Endothelial cell of umbilical vein (primary cell): Measurements from ENCODE around the gene LTF. TPM values are rescaled to one million over a fixed set of nuclear protein-coding genes. Genes with fewer than 3 reads are reported as not detected.

Experiments
- BruUV-seq: library from RNA; stranded (reverse); fragments of 400-500 nt; replicated peaks from 2 replicates; lab custom pipeline; 2021; lab: Mats Ljungman, UMichigan
- CTCF ChIA-PET: fragments of 300-600, 350-600 bp; sonication (Branson Sonifier 250); formaldehyde crosslinking; loops from one replicate; lab custom pipeline; 2021; ENCODE audit warnings: antibody characterized with exemption, inconsistent platforms; lab: Charles Lee
- POLR2A ChIA-PET: fragments of 300-600, 350-600 bp; sonication (Branson Sonifier 250); formaldehyde crosslinking; loops from one replicate; lab custom pipeline; 2021; ENCODE audit warnings: antibody characterized with exemption, inconsistent platforms; lab: Charles Lee
- DNase-seq: peaks from one replicate; pipeline ENCODE4 v3.0.0-alpha.2; 2011; ENCODE audit warnings: low read depth, low spot score
- FAIRE-seq: peaks from 2 replicates; lab custom pipeline; 2011; peaks lifted over from hg19 to GRCh38; lab: Jason Lieb, UNC
- H2AFZ ChIP-seq: 2 replicates; pipeline ENCODE4 v1.6.0; 2012; ENCODE audit warnings: low read depth, low read length, control low read depth, inconsistent platforms
- H3K27ac ChIP-seq: 2 replicates; pipeline ENCODE4 v1.5.1; 2011; ENCODE audit warnings: low read depth, mild to moderate bottlenecking, control low read depth, low read length, moderate library complexity; ENCODE audit not compliant: insufficient read depth
- H3K27me3 ChIP-seq, 2 experiments: 2 replicates each; pipeline versions ENCODE4 v1.6.0 to v1.6.1; 2011; ENCODE audit warnings: low read length in 2 of 2, mixed read lengths in 1 of 2; ENCODE audit not compliant: control insufficient read depth in 2 of 2, insufficient read depth in 2 of 2
- H3K36me3 ChIP-seq, 2 experiments: 2 replicates in 1 of 2; 3 replicates in 1 of 2; pipeline ENCODE4 v1.5.1; 2011; ENCODE audit warnings: low read length in 2 of 2, mild to moderate bottlenecking in 1 of 2, moderate library complexity in 1 of 2; ENCODE audit not compliant: control insufficient read depth in 2 of 2, insufficient read depth in 2 of 2; ENCODE audit errors: extremely low read depth in 1 of 2
- H3K4me1 ChIP-seq: 3 replicates; pipeline ENCODE4 v1.5.1; 2011; ENCODE audit warnings: mild to moderate bottlenecking, low read length; ENCODE audit not compliant: control insufficient read depth, insufficient read depth; ENCODE audit errors: extremely low read depth
- H3K4me2 ChIP-seq: 2 replicates; pipeline ENCODE4 v1.6.1; 2011; ENCODE audit warnings: low read length, control low read depth, mixed read lengths; ENCODE audit not compliant: insufficient read depth
- H3K4me3 ChIP-seq, 3 experiments: fragments of 200-600 bp in 1 of 3; sonication (generic), shearing (Covaris generic) in 1 of 3; replicated peaks in 1 of 3; 2 replicates each; pipeline ENCODE4 v1.5.1; 2011 to 2016; ENCODE audit warnings: control low read depth in 3 of 3, low read length in 3 of 3, mild to moderate bottlenecking in 2 of 3, inconsistent platforms in 1 of 3, low read depth in 1 of 3, moderate library complexity in 1 of 3; ENCODE audit not compliant: insufficient read depth in 1 of 3
- H3K79me2 ChIP-seq: 2 replicates; pipeline ENCODE4 v1.6.0; 2012; ENCODE audit warnings: low read length, inconsistent platforms; ENCODE audit not compliant: control insufficient read depth, insufficient read depth
- H3K9ac ChIP-seq: replicated peaks from 2 replicates; pipeline ENCODE3; 2011; ENCODE audit warnings: low read length, control low read depth; ENCODE audit not compliant: insufficient read depth; ENCODE audit errors: extremely low read depth
- H3K9me1 ChIP-seq: replicated peaks from 3 replicates; pipeline ENCODE4 v1.6.0; 2011; ENCODE audit warnings: mild to moderate bottlenecking, low read length; ENCODE audit not compliant: control insufficient read depth, insufficient read depth; ENCODE audit errors: extremely low read depth
- H3K9me3 ChIP-seq: replicated peaks from 2 replicates; pipeline ENCODE4 v1.5.1; 2012; ENCODE audit warnings: low read length, inconsistent platforms; ENCODE audit not compliant: control insufficient read depth, insufficient read depth
- H4K20me1 ChIP-seq: replicated peaks from 2 replicates; pipeline ENCODE3; 2011; ENCODE audit warnings: mild to moderate bottlenecking, low read length; ENCODE audit not compliant: control insufficient read depth, insufficient read depth; ENCODE audit errors: extremely low read depth
- EZH2 ChIP-seq: IDR thresholded peaks from 2 replicates; pipeline ENCODE4 v1.6.1; 2012; ENCODE audit warnings: borderline replicate concordance, low read depth, mild to moderate bottlenecking, moderate library complexity, low read length, inconsistent platforms; ENCODE audit not compliant: severe bottlenecking
- FOS ChIP-seq: IDR thresholded peaks from 2 replicates; pipeline ENCODE4 v1.6.1; 2011; ENCODE audit warnings: mild to moderate bottlenecking, low read length, moderate library complexity, borderline replicate concordance; ENCODE audit not compliant: insufficient read depth
- GATA2 ChIP-seq: IDR thresholded peaks from 2 replicates; pipeline ENCODE4 v1.7.0; 2011; ENCODE audit warnings: low read depth, mild to moderate bottlenecking, moderate library complexity, mixed read lengths, low read length; ENCODE audit not compliant: insufficient read length, insufficient read depth
- JUN ChIP-seq: IDR thresholded peaks from 2 replicates; pipeline ENCODE4 v1.6.1; 2011; ENCODE audit warnings: borderline replicate concordance, low read depth; ENCODE audit not compliant: insufficient read length, insufficient read depth
- MYC ChIP-seq: IDR thresholded peaks from one replicate; pipeline ENCODE4 v1.6.1; 2011; ENCODE audit warnings: mild to moderate bottlenecking, low read depth, low read length
- POLR2A ChIP-seq: IDR thresholded peaks from 2 replicates; pipeline ENCODE4 v1.6.1; 2012; ENCODE audit warnings: low read depth, mild to moderate bottlenecking, control low read depth, low read length
- POLR2AphosphoS5 ChIP-seq: IDR thresholded peaks from 2 replicates; pipeline ENCODE4 v1.6.1; 2012; ENCODE audit warnings: low read depth, mild to moderate bottlenecking, control low read depth, low read length, moderate library complexity; ENCODE audit not compliant: insufficient read depth
- dilution Hi-C: fragments of 300-500 bp; cut with MboI; formaldehyde crosslinking; loops from one replicate; pipeline ENCODE4 v1.15.0; 2019; ENCODE audit warnings: low sequenced_read_pairs; ENCODE audit not compliant: extremely low pct_ligation_motif_present
- intact Hi-C: fragments of 100-400 bp; cut with micrococcal nuclease; formaldehyde crosslinking; loops from one replicate; pipeline ENCODE4 v1.10.0; 2022
- polyA plus RNA-seq, 4 experiments: library from polyadenylated mRNA; depleted of rRNA in 3 of 4; stranded (reverse) in 3 of 4; unstranded in 1 of 4; fragments of >200 nt; gene quantifications; 2 replicates each; pipeline versions ENCODE4 v1.2.1 to v1.2.3, GENCODE V29; 2011 to 2012; ENCODE audit warnings: missing spikeins in 1 of 4
- total RNA-seq: library from RNA; stranded (reverse); gene quantifications from 2 replicates; pipeline ENCODE4 v1.2.3, GENCODE V29; 2021
- TF ChIP-seq, protein P1 (sequence below): IDR thresholded peaks from 2 replicates; pipeline ENCODE4 v1.6.1; 2011; ENCODE audit not compliant: insufficient read depth, insufficient read length
- TF ChIP-seq, protein P2 (sequence below), 2 donors: IDR thresholded peaks; 1 replicate in 1 of 2; 2 replicates in 1 of 2; pipeline ENCODE4 v1.5.1; 2011; ENCODE audit warnings: low read length in 2 of 2, mild to moderate bottlenecking in 2 of 2, moderate library complexity in 2 of 2, control low read depth in 1 of 2, inconsistent platforms in 1 of 2, low read depth in 1 of 2; ENCODE audit not compliant: insufficient read depth in 1 of 2; ENCODE audit errors: extremely low read depth in 1 of 2

LTF gene
- total and polyA plus RNA-seq, 2 donors (not counting 3 experiments of a cell fraction or from before 2014, with no cell fraction given), result not detected

DNA sequence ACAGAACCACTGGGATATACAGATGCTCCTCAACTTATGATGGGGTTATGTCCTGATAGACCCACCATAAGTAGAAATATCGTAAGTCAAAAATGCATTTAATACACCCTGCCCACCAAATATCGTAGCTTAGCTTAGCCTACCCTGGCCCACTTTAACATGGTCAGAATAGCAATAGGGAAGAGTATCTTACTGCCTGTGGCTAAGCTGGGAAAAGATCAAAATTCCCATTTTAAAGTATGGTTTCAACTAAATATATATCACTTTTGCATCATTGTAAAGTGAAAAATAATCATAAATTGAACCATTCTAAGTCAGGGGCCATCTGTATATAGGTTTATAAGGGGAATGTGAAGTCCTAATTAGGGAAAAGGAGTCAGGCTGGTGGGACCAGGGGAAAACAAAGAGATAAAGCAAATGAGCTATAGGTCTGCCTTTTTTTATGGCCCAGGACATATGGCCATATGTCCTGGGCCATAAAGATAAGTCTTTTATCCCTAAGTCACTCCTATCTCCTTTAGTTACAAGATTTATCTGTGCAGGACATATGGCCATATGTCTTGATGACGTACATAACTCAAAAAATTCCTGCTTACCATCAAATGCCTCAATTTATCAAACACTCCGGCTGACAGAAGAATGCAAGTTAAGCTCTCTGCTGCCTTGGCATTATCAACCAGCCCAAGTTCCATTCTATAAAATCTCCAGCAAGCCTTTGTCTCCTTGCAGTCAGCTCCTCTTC lies 44.3 kb upstream of the LTF start:
- FAIRE-seq (no peak), DNase-seq (no peak)
- ChIA-PET POLR2A (no interaction called here), CTCF (interaction anchor here (1.1 to 2.8 kb wide), 4 partner anchors 11 to 121 kb away, joined by 4 to 21 read pairs (median 8); partner anchors contain the start of gene RTP3)
- dilution Hi-C loops (no loop called here), intact Hi-C loops (no loop called here)
- Histone ChIP-seq H3K4me3 (no peak overlapping the region), H3K27me3 (peaks cover 0 to 2% of the 10 kb centered on the region in 2 experiments), H3K4me1 (no peaks in the 10 kb centered on the region), H3K79me2 (no peaks in the 10 kb centered on the region), H3K4me2 (no peak overlapping the region), H2AFZ (no peak overlapping the region), H3K9ac (no peak overlapping the region), H3K36me3 (no peaks in the 10 kb centered on the region), H4K20me1 (no peaks in the 10 kb centered on the region), H3K9me3 (no peaks in the 10 kb centered on the region), H3K27ac (no peak overlapping the region), H3K9me1 (no peaks in the 10 kb centered on the region)
- TF ChIP-seq JUN (no peak), GATA2 (no peak), EZH2 (no peak), POLR2A (no peak), POLR2AphosphoS5 (no peak), FOS (no peak), MYC (no peak)
- TF ChIP-seq, protein P1, sequence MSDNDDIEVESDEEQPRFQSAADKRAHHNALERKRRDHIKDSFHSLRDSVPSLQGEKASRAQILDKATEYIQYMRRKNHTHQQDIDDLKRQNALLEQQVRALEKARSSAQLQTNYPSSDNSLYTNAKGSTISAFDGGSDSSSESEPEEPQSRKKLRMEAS, result no peak
- TF ChIP-seq, protein P2, sequence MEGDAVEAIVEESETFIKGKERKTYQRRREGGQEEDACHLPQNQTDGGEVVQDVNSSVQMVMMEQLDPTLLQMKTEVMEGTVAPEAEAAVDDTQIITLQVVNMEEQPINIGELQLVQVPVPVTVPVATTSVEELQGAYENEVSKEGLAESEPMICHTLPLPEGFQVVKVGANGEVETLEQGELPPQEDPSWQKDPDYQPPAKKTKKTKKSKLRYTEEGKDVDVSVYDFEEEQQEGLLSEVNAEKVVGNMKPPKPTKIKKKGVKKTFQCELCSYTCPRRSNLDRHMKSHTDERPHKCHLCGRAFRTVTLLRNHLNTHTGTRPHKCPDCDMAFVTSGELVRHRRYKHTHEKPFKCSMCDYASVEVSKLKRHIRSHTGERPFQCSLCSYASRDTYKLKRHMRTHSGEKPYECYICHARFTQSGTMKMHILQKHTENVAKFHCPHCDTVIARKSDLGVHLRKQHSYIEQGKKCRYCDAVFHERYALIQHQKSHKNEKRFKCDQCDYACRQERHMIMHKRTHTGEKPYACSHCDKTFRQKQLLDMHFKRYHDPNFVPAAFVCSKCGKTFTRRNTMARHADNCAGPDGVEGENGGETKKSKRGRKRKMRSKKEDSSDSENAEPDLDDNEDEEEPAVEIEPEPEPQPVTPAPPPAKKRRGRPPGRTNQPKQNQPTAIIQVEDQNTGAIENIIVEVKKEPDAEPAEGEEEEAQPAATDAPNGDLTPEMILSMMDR (IDR thresholded peaks at IDR 0.05; ENCODE audit: extremely low read depth in 1 of 2, insufficient read depth in 1 of 2, low read depth in 1 of 2, low read length in 2 of 2), result no peak
- no TSS peak for BruUV-seq
